Uterus (tissue), 4 donors: ENCODE results near the gene RAPGEF5. TPM values are rescaled to one million over a fixed set of nuclear protein-coding genes. Genes with fewer than 3 reads are reported as not detected.

Experiments
- DNase-seq, 2 donors: peaks; one replicate each; pipeline ENCODE4 v3.0.0-alpha.2; 2019 to 2020
- H3K27ac ChIP-seq, 2 donors: fragments of 200-600 bp; sonication (generic); 1 replicate in 1 of 2; 2 replicates in 1 of 2; pipeline ENCODE4 v1.5.1; 2016 to 2018
- H3K27me3 ChIP-seq, 2 donors: fragments of 200-600 bp; sonication (generic); one replicate each; pipeline ENCODE4 v1.5.1; 2018 to 2019; ENCODE audit warnings: control low read depth in 1 of 2
- H3K36me3 ChIP-seq, 2 donors: fragments of 200-600 bp; sonication (generic); one replicate each; pipeline ENCODE4 v1.5.1; 2019; ENCODE audit warnings: control low read depth in 1 of 2
- H3K4me1 ChIP-seq, 2 donors: fragments of 200-600 bp; sonication (generic); one replicate each; pipeline ENCODE4 v1.5.1; 2018 to 2019; ENCODE audit warnings: control low read depth in 1 of 2
- H3K4me3 ChIP-seq, 2 donors: fragments of 200-600 bp; sonication (generic); 1 replicate in 1 of 2; 2 replicates in 1 of 2; pipeline ENCODE4 v1.5.1; 2018 to 2019; ENCODE audit warnings: mild to moderate bottlenecking in 1 of 2
- H3K9me3 ChIP-seq, 2 donors: fragments of 200-600 bp; sonication (generic); one replicate each; pipeline ENCODE4 v1.5.1; 2019; ENCODE audit warnings: control low read depth in 1 of 2
- CTCF ChIP-seq, 4 experiments: fragments of 200-600 bp in 2 of 4; fragments of 450-650 bp in 2 of 4; sonication (generic) in 2 of 4; IDR thresholded peaks; one replicate each; pipeline ENCODE4 v1.5.1; 2016 to 2019; ENCODE audit warnings: antibody characterized with exemption in 4 of 4, mild to moderate bottlenecking in 2 of 4, moderate library complexity in 1 of 4
- POLR2A ChIP-seq, 2 donors: fragments of 450-650 bp; IDR thresholded peaks; one replicate each; pipeline ENCODE4 v1.6.1; 2016; ENCODE audit warnings: antibody characterized with exemption in 2 of 2, mild to moderate bottlenecking in 1 of 2, moderate library complexity in 1 of 2
- intact Hi-C: fragments of 100-400 bp; cut with DNase I; formaldehyde crosslinking; loops from one replicate; pipeline ENCODE4 v1.15.1; 2023; ENCODE audit warnings: low total_unique reads
- total RNA-seq, 4 donors: library from RNA; depleted of rRNA in 3 of 4; stranded (reverse); fragments of >200 nt in 3 of 4; gene quantifications; one replicate each; pipeline versions ENCODE4 v1.1.0 to v1.2.4, GENCODE V29; 2014 to 2023
- donor health status: DM: yes; HTN: yes; CAD: no.

The RAPGEF5 gene
- total RNA-seq, 4 donors from 2014 or later = 44.7 to 124 (median 55.1) TPM

DNA sequence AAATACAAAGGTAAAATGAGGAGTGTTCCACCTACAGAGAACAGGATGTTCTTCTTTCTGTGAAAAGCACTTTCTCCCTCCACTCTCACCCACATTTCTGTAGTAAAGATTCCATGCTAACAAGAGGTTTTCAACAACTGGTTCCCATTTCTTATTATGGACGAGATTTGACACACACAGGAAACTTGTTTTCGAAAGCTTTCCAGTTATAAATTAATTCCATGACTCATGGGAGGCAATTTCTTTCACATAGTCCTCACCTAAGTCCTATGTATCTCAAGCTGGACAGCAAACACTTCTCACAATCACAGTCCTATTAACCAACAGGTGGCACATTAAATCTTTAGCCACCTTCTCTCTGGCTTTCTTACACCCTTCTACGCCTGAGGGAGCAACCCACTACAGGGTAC, 24.5 kb downstream of the RAPGEF5 start:
- TF ChIP-seq POLR2A (IDR thresholded peaks at IDR 0.05) = no peak
- TF ChIP-seq CTCF (IDR thresholded peaks at IDR 0.05) = no peak
- Histone ChIP-seq H3K36me3 (no peaks in the 10 kb centered on the region), H3K27me3 (no peaks in the 10 kb centered on the region), H3K4me3 (no peak overlapping the region), H3K9me3 (no peaks in the 10 kb centered on the region), H3K27ac (no peak overlapping the region), H3K4me1 (no peaks in the 10 kb centered on the region)
- intact Hi-C loops = no loop called here
- DNase-seq = no peak

GRCh38 chr7:22331704-22332103, 25.2 kb downstream of the RAPGEF5 start:
- Histone ChIP-seq H3K4me1 (no peaks in the 10 kb centered on the region), H3K27me3 (no peaks in the 10 kb centered on the region), H3K36me3 (no peaks in the 10 kb centered on the region), H3K9me3 (no peaks in the 10 kb centered on the region), H3K27ac (no peak overlapping the region), H3K4me3 (no peak overlapping the region)
- no peak for DNase-seq
- no peak for TF ChIP-seq CTCF (IDR thresholded peaks at IDR 0.05)
- TF ChIP-seq POLR2A (IDR thresholded peaks at IDR 0.05) = no peak
- intact Hi-C loops = no loop called here

DNA sequence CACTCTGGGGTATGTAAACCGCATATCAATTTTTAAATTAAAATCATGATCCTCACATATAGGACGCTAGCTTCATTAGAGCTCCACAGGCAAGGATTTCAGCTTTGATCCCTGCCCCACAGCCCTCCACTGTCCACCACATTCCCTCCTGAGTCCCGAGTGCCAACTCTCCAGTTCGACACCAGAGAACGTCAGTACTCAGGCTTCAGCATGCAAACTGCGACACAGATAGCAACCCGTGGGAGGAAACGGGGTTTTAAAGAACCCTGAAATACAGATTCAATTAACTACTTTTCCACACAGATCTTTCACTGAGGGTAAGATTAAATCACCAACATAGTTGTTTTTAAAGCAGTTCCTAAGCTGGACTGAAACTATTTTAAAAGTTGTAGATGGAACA, 26.1 kb downstream of the RAPGEF5 start:
- H3K27me3 ChIP-seq = no peaks in the 10 kb centered on the region
- no peak overlapping the region for H3K27ac ChIP-seq
- H3K9me3 ChIP-seq = no peaks in the 10 kb centered on the region
- no peaks in the 10 kb centered on the region for H3K36me3 ChIP-seq
- DNase-seq = no peak
- H3K4me1 ChIP-seq = no peaks in the 10 kb centered on the region
- no peak for TF ChIP-seq CTCF (IDR thresholded peaks at IDR 0.05)
- TF ChIP-seq POLR2A (IDR thresholded peaks at IDR 0.05) = no peak
- intact Hi-C loops = no loop called here
- H3K4me3 ChIP-seq = no peak overlapping the region

GRCh38 chr7:22329816-22330524, 27.0 kb downstream of the RAPGEF5 start:
- DNase-seq = no peak
- intact Hi-C loops = no loop called here
- no peak for TF ChIP-seq CTCF (IDR thresholded peaks at IDR 0.05)
- TF ChIP-seq POLR2A (IDR thresholded peaks at IDR 0.05) = no peak

DNA sequence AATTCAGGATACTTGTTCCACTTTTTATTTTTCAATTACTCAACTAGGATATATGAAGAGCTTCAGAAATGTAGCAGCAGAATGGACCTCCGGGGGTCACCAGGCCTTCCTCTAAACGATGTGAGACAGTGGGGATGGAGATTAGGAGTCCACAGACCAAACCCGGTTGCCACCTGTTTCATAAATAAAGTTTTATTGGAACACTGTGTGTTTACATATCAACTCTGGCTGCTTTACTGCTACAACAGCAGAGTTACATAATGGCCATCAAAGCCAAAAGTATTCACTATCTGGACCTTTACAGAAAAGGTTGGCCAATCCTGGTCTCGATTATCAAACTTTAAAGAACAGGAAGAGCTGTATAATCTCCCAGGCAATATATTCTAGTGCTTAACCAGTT, 30.8 kb downstream of the RAPGEF5 start:
- no peaks in the 10 kb centered on the region for H3K36me3 ChIP-seq
- H3K9me3 ChIP-seq = no peaks in the 10 kb centered on the region
- no peak for TF ChIP-seq POLR2A (IDR thresholded peaks at IDR 0.05)
- TF ChIP-seq CTCF (IDR thresholded peaks at IDR 0.05) = no peak
- H3K27me3 ChIP-seq = no peaks in the 10 kb centered on the region
- H3K4me1 ChIP-seq = no peaks in the 10 kb centered on the region
- intact Hi-C loops = no loop called here
- no peak overlapping the region for H3K27ac ChIP-seq
- DNase-seq = no peak
- H3K4me3 ChIP-seq = no peak overlapping the region

More at GRCh38 chr7:22329816-22330524, 27.0 kb downstream of the RAPGEF5 start:
- no peak overlapping the region for H3K27ac ChIP-seq
- no peaks in the 10 kb centered on the region for H3K4me1 ChIP-seq
- no peak overlapping the region for H3K4me3 ChIP-seq
- H3K9me3 ChIP-seq = no peaks in the 10 kb centered on the region
- no peaks in the 10 kb centered on the region for H3K27me3 ChIP-seq
- no peaks in the 10 kb centered on the region for H3K36me3 ChIP-seq
